Prostate gland (tissue), 2 donors: Measurements from ENCODE around the gene SPEN. TPM values are rescaled to one million over a fixed set of nuclear protein-coding genes. Genes with fewer than 3 reads are reported as not detected.
A peak's percentile ranks its signal among the peaks of the same experiment; 100 is the strongest.

Source experiments
- DNase-seq: peaks from one replicate; pipeline ENCODE4 v3.0.0-alpha.2; 2019; ENCODE audit warnings: low spot score
- H3K27ac ChIP-seq, 2 donors: fragments of 200-600 bp; sonication (generic); 2 replicates each; pipeline ENCODE4 v1.5.1; 2017 to 2019
- H3K27me3 ChIP-seq: fragments of 200-600 bp; sonication (generic); replicated peaks from 2 replicates; pipeline ENCODE4 v1.5.1; 2019; ENCODE audit not compliant: insufficient read depth
- H3K36me3 ChIP-seq, 2 donors: fragments of 200-600 bp; sonication (generic); 1 replicate in 1 of 2; 2 replicates in 1 of 2; pipeline versions ENCODE4 v1.5.1 to v1.8.1; 2017 to 2019
- H3K4me1 ChIP-seq: fragments of 200-600 bp; sonication (generic); replicated peaks from 2 replicates; pipeline ENCODE4 v1.5.1; 2019
- H3K4me3 ChIP-seq, 2 donors: fragments of 200-600 bp; sonication (generic); 2 replicates each; pipeline ENCODE4 v1.5.1; 2017 to 2019
- H3K9me3 ChIP-seq: fragments of 200-600 bp; sonication (generic); 2 replicates; pipeline ENCODE4 v1.5.1; 2017
- CTCF ChIP-seq, 4 experiments: fragments of 200-600 bp in 2 of 4; fragments of 450-650 bp in 2 of 4; sonication (generic) in 2 of 4; IDR thresholded peaks; 1 replicate in 3 of 4; 2 replicates in 1 of 4; pipeline ENCODE4 v1.5.1; 2016 to 2019; ENCODE audit warnings: antibody characterized with exemption in 4 of 4, mild to moderate bottlenecking in 2 of 4, moderate library complexity in 2 of 4
- POLR2A ChIP-seq: fragments of 450-650 bp; IDR thresholded peaks from one replicate; pipeline ENCODE4 v1.6.1; 2016; ENCODE audit warnings: antibody characterized with exemption, mild to moderate bottlenecking
- POLR2AphosphoS5 ChIP-seq: sonication (generic); formaldehyde crosslinking; IDR thresholded peaks from one replicate; pipeline ENCODE4 v1.6.1; 2017; ENCODE audit warnings: antibody characterized with exemption
- WGBS: methylation state at CpG from one replicate; pipeline ENCODE4 v1.1.5; 2018; 5-methylcytosine and 5-hydroxymethylcytosine counted together
- intact Hi-C: fragments of 100-400 bp; cut with DNase I; formaldehyde crosslinking; loops from one replicate; pipeline ENCODE4 v1.14.2; 2022
- total RNA-seq, 2 donors: library from RNA; depleted of rRNA; stranded (reverse); fragments of >200 nt; gene quantifications; one replicate each; pipeline ENCODE4 v1.1.0, GENCODE V29; 2016

Gene SPEN
- total RNA-seq, 2 donors from 2014 or later, result 31.9 to 48.3 TPM

GRCh38 chr1:15935056-15935950 lies 87.8 kb downstream of the SPEN start:
- no peaks in the 10 kb centered on the region for H3K4me1 ChIP-seq
- intact Hi-C loops, result no loop called here
- no peaks in the 10 kb centered on the region for H3K27me3 ChIP-seq
- 94% methylated on average over 29 of the region's 29 CpGs for WGBS
- H3K9me3 ChIP-seq, result no peaks in the 10 kb centered on the region
- no peak overlapping the region for H3K27ac ChIP-seq
- no peak overlapping the region for H3K4me3 ChIP-seq
- H3K36me3 ChIP-seq, result peaks cover 8 to 15% of the 10 kb centered on the region in 2 donors
- no peak for DNase-seq
- TF ChIP-seq POLR2AphosphoS5, result no peak
- no peak for TF ChIP-seq CTCF (IDR thresholded peaks at IDR 0.05)
- no peak for TF ChIP-seq POLR2A

- Histone ChIP-seq H3K36me3 (peaks cover 8 to 16% of the 10 kb centered on the region in 2 donors), H3K4me1 (no peaks in the 10 kb centered on the region), H3K4me3 (no peak overlapping the region), H3K27me3 (no peaks in the 10 kb centered on the region), H3K9me3 (no peaks in the 10 kb centered on the region), H3K27ac (no peak overlapping the region)
- DNase-seq, result no peak
- over 99% methylated on average over 10 of the region's 10 CpGs for WGBS
- no peak for TF ChIP-seq POLR2A
- no peak for TF ChIP-seq CTCF (IDR thresholded peaks at IDR 0.05)
- no peak for TF ChIP-seq POLR2AphosphoS5
- intact Hi-C loops, result no loop called here
These were observed 88.5 kb downstream of the SPEN start for GRCh38 chr1:15936025-15936424.

GRCh38 chr1:15937146-15937545 lies 89.6 kb downstream of the SPEN start:
- no peak for DNase-seq
- peak overlapping the region in 1 of 2 donors; percentile 2 for H3K27ac ChIP-seq
- H3K27me3 ChIP-seq, result no peaks in the 10 kb centered on the region
- no peak overlapping the region for H3K4me3 ChIP-seq
- WGBS, result 81% methylated on average over 7 of the region's 7 CpGs
- no peaks in the 10 kb centered on the region for H3K9me3 ChIP-seq
- TF ChIP-seq CTCF (IDR thresholded peaks at IDR 0.05) (no peak), POLR2A (no peak), POLR2AphosphoS5 (no peak)
- intact Hi-C loops, result no loop called here
- H3K4me1 ChIP-seq, result no peaks in the 10 kb centered on the region
- peaks cover 8 to 20% of the 10 kb centered on the region in 2 donors for H3K36me3 ChIP-seq

GRCh38 chr1:15937706-15938168 lies 90.2 kb downstream of the SPEN start:
- intact Hi-C loops, result no loop called here
- Histone ChIP-seq H3K27me3 (no peaks in the 10 kb centered on the region), H3K27ac (peak overlapping the region in 1 of 2 donors; percentile 2)

More at GRCh38 chr1:15937706-15938168, 90.2 kb downstream of the SPEN start:
- no peak for DNase-seq
- Histone ChIP-seq H3K4me1 (no peaks in the 10 kb centered on the region), H3K4me3 (no peak overlapping the region), H3K36me3 (peaks cover 8 to 20% of the 10 kb centered on the region in 2 donors), H3K9me3 (no peaks in the 10 kb centered on the region)
- 70% methylated on average over 13 of the region's 14 CpGs for WGBS
- TF ChIP-seq POLR2A, result no peak
- no peak for TF ChIP-seq POLR2AphosphoS5
- TF ChIP-seq CTCF (IDR thresholded peaks at IDR 0.05), result no peak
